Smooth muscle cell (in vitro differentiated cells): ENCODE data around the gene SFXN1. TPM values are rescaled to one million over a fixed set of nuclear protein-coding genes. Genes with fewer than 3 reads are reported as not detected.
A peak's percentile ranks its signal among the peaks of the same experiment; 100 is the strongest.

Experiments
- DNase-seq: peaks from one replicate; lab custom pipeline; 2025; ENCODE audit not compliant: unreplicated experiment; lab: John Stamatoyannopoulos, UW
- H2AFZ ChIP-seq: fragments of 200-600 bp; sonication (generic); 2 replicates; pipeline ENCODE4 v1.6.0; 2016; ENCODE audit warnings: antibody characterized with exemption, low read depth, mild to moderate bottlenecking
- H3F3A ChIP-seq: fragments of 200-600 bp; sonication (generic); 2 replicates; pipeline ENCODE4 v1.6.0; 2017; ENCODE audit warnings: antibody characterized with exemption, low read depth
- H3K27ac ChIP-seq: fragments of 200-600 bp; sonication (generic); 2 replicates; pipeline ENCODE4 v1.5.1; 2016; ENCODE audit warnings: low read depth, mild to moderate bottlenecking
- H3K27me3 ChIP-seq: fragments of 200-600 bp; sonication (generic); 2 replicates; pipeline ENCODE4 v1.6.1; 2016; ENCODE audit warnings: low read depth, mild to moderate bottlenecking
- H3K36me3 ChIP-seq: fragments of 200-600 bp; sonication (generic); 2 replicates; pipeline ENCODE4 v1.5.1; 2016; ENCODE audit warnings: low read depth
- H3K4me1 ChIP-seq: fragments of 200-600 bp; sonication (generic); 2 replicates; pipeline ENCODE4 v1.5.1; 2016; ENCODE audit warnings: low read depth
- H3K4me2 ChIP-seq: fragments of 200-600 bp; sonication (generic); 2 replicates; pipeline ENCODE4 v1.6.0; 2016; ENCODE audit warnings: mild to moderate bottlenecking
- H3K4me3 ChIP-seq: fragments of 200-600 bp; sonication (generic); 2 replicates; pipeline ENCODE4 v1.5.1; 2016; ENCODE audit warnings: mild to moderate bottlenecking
- H3K79me2 ChIP-seq: fragments of 200-600 bp; sonication (generic); 2 replicates; pipeline ENCODE4 v1.6.0; 2016; ENCODE audit warnings: low read depth, mild to moderate bottlenecking
- H3K9ac ChIP-seq: fragments of 200-600 bp; sonication (generic); 2 replicates; pipeline ENCODE4 v1.6.0; 2016; ENCODE audit warnings: low read depth
- H3K9me3 ChIP-seq: fragments of 200-600 bp; sonication (generic); replicated peaks from 2 replicates; pipeline ENCODE4 v1.5.1; 2016; ENCODE audit warnings: low read depth
- H4K20me1 ChIP-seq: fragments of 200-600 bp; sonication (generic); 2 replicates; pipeline ENCODE4 v1.6.0; 2016; ENCODE audit warnings: low read depth
- CTCF ChIP-seq: fragments of 200-600 bp; sonication (generic); IDR thresholded peaks from 2 replicates; pipeline ENCODE4 v1.5.1; 2017; ENCODE audit warnings: borderline replicate concordance, mild to moderate bottlenecking, antibody characterized with exemption; ENCODE audit not compliant: insufficient read depth, poor library complexity, severe bottlenecking
- WGBS: methylation state at CpG from one replicate; pipeline ENCODE4 v1.1.7; 2016; ENCODE audit warnings: low lambda C conversion rate; 5-methylcytosine and 5-hydroxymethylcytosine counted together
- polyA plus RNA-seq: library from polyadenylated mRNA; unstranded; fragments of >200 nt; fragmentation: Nextera tagmentation; extraction: Ambion mirVana; gene quantifications from 2 replicates; pipeline ENCODE4 v1.2.1, GENCODE V29; 2016
- total RNA-seq: library from RNA; depleted of rRNA; stranded (reverse); fragments of >200 nt; gene quantifications from 2 replicates; pipeline ENCODE4 v1.2.3, GENCODE V29; 2014

The SFXN1 gene
- total and polyA plus RNA-seq, 2 experiments from 2014 or later = 63.9 to 136 TPM

GRCh38 chr5:175479125-175479881, 943 bp downstream of the SFXN1 start:
- Histone ChIP-seq H3K27ac (peak overlapping the region; percentile 25), H4K20me1 (peaks cover 45% of the 10 kb centered on the region), H3K79me2 (peaks cover 59% of the 10 kb centered on the region), H3K9me3 (no peaks in the 10 kb centered on the region), H3K4me1 (peaks cover 8% of the 10 kb centered on the region), H3K27me3 (no peaks in the 10 kb centered on the region), H3K4me2 (peak overlapping the region; percentile 86), H3F3A (no peaks in the 10 kb centered on the region), H2AFZ (peak overlapping the region; percentile 67), H3K9ac (peak overlapping the region; percentile 69), H3K4me3 (peak overlapping the region; percentile 62), H3K36me3 (no peaks in the 10 kb centered on the region)
- DNase-seq = no peak
- no peak for TF ChIP-seq CTCF
- WGBS = 28% methylated on average over 13 of the region's 13 CpGs

GRCh38 chr5:175483337-175483736, 5.0 kb downstream of the SFXN1 start:
- no peak for DNase-seq

GRCh38 chr5:175484322-175484721, 6.0 kb downstream of the SFXN1 start:
- Histone ChIP-seq H3F3A (no peaks in the 10 kb centered on the region), H3K27ac (no peak overlapping the region), H3K4me3 (no peak overlapping the region), H4K20me1 (peaks cover 96% of the 10 kb centered on the region), H3K36me3 (no peaks in the 10 kb centered on the region), H3K27me3 (no peaks in the 10 kb centered on the region), H3K79me2 (peaks cover 100% of the 10 kb centered on the region), H3K9me3 (no peaks in the 10 kb centered on the region), H2AFZ (no peak overlapping the region), H3K9ac (no peak overlapping the region), H3K4me1 (peaks cover 7% of the 10 kb centered on the region), H3K4me2 (no peak overlapping the region)
- DNase-seq = no peak
- no peak for TF ChIP-seq CTCF
- WGBS = 96% methylated on average over 26 of the region's 26 CpGs

More at GRCh38 chr5:175483337-175483736, 5.0 kb downstream of the SFXN1 start:
- H2AFZ ChIP-seq = no peak overlapping the region
- no peak for TF ChIP-seq CTCF
- H3K4me1 ChIP-seq = peaks cover 8% of the 10 kb centered on the region
- H3K36me3 ChIP-seq = no peaks in the 10 kb centered on the region
- H3K4me2 ChIP-seq = no peak overlapping the region
- no peak overlapping the region for H3K4me3 ChIP-seq
- no peak overlapping the region for H3K9ac ChIP-seq
- no peaks in the 10 kb centered on the region for H3F3A ChIP-seq
- no peaks in the 10 kb centered on the region for H3K27me3 ChIP-seq
- 89% methylated on average over 8 of the region's 8 CpGs for WGBS
- no peak overlapping the region for H3K27ac ChIP-seq
- H3K79me2 ChIP-seq = peaks cover 99% of the 10 kb centered on the region
- H3K9me3 ChIP-seq = no peaks in the 10 kb centered on the region
- peaks cover 86% of the 10 kb centered on the region for H4K20me1 ChIP-seq

GRCh38 chr5:175484829-175485228, 6.5 kb downstream of the SFXN1 start:
- WGBS = over 99% methylated on average over 4 of the region's 4 CpGs
- Histone ChIP-seq H3K36me3 (no peaks in the 10 kb centered on the region), H3F3A (no peaks in the 10 kb centered on the region), H3K27ac (no peak overlapping the region), H4K20me1 (peaks cover 98% of the 10 kb centered on the region), H3K4me1 (peaks cover 2% of the 10 kb centered on the region), H2AFZ (no peak overlapping the region), H3K27me3 (no peaks in the 10 kb centered on the region), H3K9me3 (no peaks in the 10 kb centered on the region), H3K4me2 (no peak overlapping the region), H3K9ac (no peak overlapping the region), H3K4me3 (no peak overlapping the region), H3K79me2 (peaks cover 100% of the 10 kb centered on the region)
- no peak for DNase-seq
- TF ChIP-seq CTCF = no peak
